HG02678 (cell line): Measurements from ENCODE around the gene TPPP.
A peak's percentile ranks its signal among the peaks of the same experiment; 100 is the strongest.
"Not testable (repeated sequence)": the region's sequence is repeated elsewhere in the genome, so short reads cannot be mapped to it uniquely, and the experiment has no call there.

Experiments used
- ATAC-seq: cut with Tn5 transposase; IDR thresholded peaks from one replicate; pipeline ENCODE4 v1.9.1; 2021; ENCODE audit warnings: mild to moderate bottlenecking, moderate library complexity; ENCODE audit not compliant: unreplicated experiment

The TPPP gene

GRCh38 chr5:628351-629205 lies 64.6 kb downstream of the TPPP start:
- ATAC-seq = not testable (repeated sequence)

DNA sequence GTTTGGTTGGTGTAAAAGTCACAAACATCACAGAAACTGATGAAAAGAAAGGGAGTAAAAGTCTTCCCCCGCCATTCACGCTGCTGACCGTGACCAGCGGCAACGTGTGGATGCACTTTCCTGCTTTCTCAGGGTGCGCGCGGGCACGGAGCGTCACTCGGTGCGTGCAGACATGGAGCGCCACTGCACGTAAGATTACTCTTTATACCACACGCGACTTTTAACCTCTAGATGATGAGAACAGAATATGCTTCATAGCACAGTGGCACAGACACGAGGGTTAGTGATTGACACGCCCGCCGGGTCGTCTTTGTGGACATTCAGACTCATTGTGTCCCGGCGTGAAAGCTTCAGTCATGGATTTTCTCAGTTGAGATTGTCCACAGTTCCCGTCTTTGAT lies 65.3 kb downstream of the TPPP start:
- ATAC-seq = no peak

DNA sequence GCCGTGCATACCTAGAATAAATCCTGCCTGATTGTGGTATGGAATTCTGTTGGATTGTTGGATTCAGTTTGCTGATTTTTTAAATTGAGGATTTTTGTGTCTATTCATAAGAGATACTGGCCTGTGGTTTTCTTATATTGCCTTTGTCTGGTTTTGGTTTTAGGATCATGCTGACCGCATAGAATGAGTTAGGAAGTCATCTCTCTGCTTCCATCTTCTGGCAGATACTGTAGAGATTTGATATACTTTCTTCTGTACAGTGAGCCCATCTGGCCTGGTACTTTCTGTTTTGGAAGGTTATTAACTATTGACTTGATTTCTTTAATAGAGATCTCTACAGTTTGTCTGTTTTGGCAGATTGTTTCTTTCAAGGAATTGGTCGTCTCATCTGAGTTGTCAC lies 66.3 kb downstream of the TPPP start:
- ATAC-seq = no peak

- no peak for ATAC-seq
Observed at GRCh38 chr5:625516-625915, 67.6 kb downstream of the TPPP start.

- no peak for ATAC-seq
Observed at GRCh38 chr5:624951-625230, 68.3 kb downstream of the TPPP start.

DNA sequence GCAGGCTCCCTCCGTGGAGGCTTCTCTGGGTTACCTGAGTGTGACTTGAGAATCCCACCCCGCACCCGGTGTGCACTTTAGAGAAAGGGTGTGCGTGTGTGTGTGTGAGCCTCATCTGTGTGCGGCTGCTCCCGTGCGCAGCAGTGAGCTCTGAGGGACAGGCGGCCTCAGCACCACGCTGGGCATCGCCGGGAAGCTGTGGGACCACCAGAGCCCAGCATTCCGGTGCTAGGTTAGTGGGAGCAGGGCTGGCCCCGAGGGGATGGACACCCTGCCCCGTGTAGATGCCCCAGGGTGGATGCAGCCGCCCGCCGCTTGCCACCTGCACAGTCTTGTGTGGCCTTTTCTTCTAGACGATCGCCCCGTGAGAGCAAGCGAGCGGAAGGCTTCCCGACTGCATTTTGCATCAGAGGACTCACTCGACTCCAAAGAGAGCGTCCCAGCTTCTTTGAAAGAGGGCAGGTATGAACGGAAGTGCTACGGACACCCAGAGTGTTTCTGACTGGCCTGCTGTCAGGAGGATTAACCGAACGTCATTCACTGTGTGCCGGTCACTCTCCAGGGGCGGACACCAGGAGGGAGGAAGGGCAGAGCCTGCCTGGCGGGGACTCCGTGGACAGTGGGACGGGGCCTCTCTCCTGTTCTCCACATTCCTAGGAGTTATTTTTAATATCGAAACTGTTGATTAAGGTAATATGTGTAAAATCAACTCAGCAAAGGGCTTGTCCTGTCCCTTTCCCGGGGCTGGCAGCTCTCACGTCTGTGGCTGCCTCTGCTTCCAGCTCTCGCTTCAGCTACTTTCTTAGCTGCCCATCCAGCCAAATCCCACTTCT lies 68.8 kb downstream of the TPPP start:
- ATAC-seq = no peak

- ATAC-seq = no peak
Observed at GRCh38 chr5:623531-623930, 69.6 kb downstream of the TPPP start.

DNA sequence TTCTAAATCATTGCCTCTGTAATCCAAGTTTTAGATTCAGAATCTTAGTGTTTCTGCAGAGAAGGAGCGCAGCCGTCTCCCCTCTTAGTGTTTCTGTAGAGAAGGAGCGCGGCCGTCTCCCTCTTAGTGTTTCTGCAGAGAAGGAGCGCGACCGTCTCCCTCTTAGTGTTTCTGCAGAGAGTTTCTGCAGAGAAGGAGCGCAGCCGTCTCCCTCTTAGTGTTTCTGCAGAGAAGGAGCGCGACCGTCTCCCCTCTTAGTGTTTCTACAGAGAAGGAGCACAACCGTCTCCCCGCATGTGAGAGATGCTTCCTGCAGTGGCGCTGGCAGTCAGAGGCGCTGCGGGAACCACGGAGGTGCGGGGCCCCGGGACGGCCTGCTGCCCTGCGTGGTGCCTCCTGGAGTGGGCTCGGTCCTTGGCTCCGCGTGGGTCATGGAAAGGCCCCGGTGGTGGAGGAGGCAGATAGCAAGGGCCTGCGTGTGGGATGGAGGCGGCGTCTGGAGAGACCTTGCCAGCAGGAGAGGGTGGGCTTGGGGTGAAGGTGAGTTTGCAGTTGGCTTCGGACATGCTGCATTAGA lies 70.1 kb downstream of the TPPP start:
- ATAC-seq = no peak

DNA sequence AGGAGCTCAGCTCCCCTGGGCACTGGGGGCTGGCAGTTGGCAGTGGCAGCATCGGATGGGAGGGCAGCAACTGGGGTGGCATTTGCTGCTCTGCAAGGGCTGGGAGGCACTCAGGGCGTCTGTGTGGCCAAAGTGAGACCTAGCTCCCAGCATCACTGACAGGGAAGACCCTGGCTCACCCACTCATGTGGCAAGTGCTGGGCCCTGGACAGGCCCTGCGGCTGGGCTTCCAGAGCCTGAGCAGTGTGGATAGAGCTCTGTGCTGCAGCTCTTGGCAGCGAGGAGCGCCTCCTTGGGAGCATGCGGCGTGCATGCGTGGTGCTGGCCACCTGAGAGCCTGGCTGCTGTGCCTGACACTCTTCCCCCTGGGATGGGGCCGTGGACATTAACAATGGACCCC lies 70.8 kb downstream of the TPPP start:
- no peak for ATAC-seq

DNA sequence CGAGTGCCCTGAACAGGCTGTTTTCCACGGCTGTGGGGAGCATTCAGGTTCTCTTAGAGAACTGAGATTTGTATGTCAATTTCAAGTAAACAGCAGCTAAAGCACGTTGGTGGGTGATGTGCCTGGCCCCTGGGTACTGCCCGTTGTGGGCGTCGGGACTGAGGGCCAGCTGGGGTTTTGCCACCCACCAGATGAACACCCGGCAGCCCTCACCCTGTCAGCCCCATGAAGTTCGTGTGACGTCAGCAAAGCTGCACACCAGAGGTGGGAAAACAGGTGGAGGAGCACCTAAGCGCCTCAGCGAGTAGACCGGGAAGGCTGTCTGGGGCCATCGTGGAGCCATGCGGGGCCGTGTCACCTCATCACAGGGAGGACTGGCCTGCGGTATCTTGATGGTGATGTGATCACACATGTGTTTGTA lies 71.8 kb downstream of the TPPP start:
- ATAC-seq = no peak

DNA sequence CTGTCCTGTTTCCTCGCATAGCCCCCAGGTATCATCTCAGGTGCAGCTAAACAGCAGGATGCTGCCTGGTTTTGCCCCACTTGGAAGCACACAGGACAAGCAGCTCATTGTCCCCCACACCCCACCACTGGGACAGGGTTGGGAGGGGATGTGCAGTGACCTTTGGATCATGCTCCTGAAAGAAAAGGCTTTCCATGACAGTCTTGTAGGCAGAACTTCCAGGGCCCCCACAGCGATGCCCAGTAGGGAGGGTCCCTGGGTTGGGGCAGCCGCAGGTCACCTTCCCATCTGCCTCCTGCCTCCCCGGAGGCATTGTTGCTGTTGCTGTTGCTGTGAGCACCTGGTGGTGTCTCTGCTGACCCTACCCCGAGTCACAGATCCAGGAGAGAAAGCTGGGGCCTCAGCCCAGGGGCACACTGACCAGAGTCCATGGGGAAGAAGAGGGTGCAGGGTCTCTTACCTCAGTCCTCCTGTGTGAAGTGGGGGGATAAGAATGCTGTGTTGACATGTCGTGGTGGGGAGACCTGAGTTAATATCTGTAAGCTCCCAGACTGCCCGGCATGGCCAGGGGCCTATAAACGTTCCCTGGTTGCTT lies 72.5 kb downstream of the TPPP start:
- ATAC-seq = no peak

GRCh38 chr5:620152-620551 lies 73.0 kb downstream of the TPPP start:
- no peak for ATAC-seq

DNA sequence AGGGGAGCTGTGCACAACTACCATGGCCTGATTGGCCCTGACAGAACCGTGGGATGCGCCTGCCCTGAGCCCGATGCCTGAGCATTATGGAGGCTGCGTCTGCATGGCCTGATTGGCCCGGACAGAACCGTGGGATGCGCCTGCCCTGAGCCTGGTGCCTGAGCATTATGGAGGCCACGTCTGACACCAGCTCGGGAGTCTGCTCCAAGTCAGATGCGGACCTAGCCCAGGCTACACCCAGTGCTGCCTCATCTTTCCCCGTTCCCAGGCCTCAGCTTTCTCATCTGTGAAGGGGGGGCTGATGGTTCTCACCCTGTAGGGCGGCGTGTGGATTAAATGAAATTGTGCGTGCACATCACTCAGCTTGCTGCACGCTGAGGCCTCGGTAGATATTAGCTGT lies 73.7 kb downstream of the TPPP start:
- no peak for ATAC-seq

GRCh38 chr5:618450-618849 lies 74.7 kb downstream of the TPPP start:
- ATAC-seq = no peak

DNA sequence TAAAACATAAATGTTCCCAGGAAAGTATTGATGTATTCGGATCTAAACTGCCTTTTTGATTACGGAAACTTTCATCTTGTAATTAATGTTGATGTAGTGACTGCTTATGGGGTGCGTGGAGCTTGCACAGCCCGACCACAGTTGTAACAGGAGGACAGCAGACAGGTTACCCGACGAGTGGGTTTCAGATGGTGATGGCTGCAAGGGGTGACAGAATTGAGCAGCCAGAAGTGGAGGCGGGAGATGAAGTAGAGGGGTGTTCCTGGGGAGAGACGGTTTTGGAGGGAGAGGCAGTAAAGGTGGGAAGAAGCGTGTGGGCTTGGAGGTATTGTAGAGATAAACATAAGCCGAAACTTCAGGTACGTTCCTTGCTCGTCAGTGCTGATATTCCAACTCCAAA lies 75.3 kb downstream of the TPPP start:
- no peak for ATAC-seq

- no peak for ATAC-seq
Observed at GRCh38 chr5:616484-617039, 76.6 kb downstream of the TPPP start.

DNA sequence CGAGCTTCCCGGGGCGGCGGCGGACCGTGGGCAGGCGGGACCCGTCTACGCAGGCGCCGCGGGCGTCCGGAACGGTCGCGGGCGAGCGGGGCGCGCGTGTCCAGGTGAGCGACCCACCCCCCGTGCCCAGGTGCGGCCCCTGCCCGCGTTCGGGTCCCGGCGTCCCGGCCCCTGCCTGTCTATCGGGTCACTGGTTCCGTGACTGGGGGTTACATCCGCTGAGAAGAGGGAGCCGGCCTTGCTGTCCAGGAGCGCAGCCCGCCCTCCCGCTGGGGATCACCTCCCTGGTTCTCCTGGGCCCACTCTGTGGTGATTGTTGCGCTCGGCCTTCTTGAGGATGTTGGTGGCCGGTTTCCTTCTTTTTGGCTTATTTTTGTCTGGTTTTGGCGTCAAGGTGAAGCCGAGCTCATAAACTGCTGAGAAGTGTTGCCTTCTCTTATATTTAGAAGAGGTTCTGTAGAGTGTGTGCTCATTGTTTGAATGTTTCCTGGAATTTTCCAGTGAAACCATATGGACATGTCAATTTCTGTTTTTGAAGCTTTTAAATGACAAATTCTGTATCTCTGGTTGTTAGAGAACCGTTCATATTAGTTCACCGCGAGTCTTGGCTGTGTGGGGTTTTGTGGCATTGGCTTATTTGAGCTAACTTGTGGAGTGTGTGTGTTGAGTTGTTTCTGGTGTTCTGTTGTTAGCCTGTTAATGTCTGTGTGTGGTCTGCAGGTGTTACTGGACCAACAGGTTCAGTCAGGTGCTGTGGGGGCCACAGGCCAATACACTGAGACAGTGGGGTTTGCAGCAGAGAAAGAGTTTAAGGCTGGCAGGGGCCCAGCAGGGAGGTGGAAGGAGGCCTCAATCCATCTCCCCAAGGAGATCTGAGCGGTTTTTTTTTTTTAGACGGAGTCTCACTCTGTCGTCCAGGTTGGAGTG lies 80.4 kb downstream of the TPPP start:
- ATAC-seq = peak; percentile 32

GRCh38 chr5:611731-612486 lies 81.2 kb downstream of the TPPP start, which contains the start of gene CEP72:
TSS of gene CEP72 (plus strand) at chr5:612340. CDS start at chr5:612362, 22 bp downstream.
- peak; percentile 83 for ATAC-seq
